ENCODE results near the gene CD69.

- TF ChIP-seq POLR2A (IDR thresholded peaks at IDR 0.05), result no peak
- no peak for TF ChIP-seq EP300 (IDR thresholded peaks at IDR 0.05)
- TF ChIP-seq CTCF (IDR thresholded peaks at IDR 0.05), result no peak
These were observed 35.4 kb downstream of the CD69 start for GRCh38 chr12:9725213-9725870.

All from gastroesophageal sphincter (tissue), 3 donors.